Hepatocyte (in vitro differentiated cells): Measurements from ENCODE around the gene MIPOL1. TPM values are rescaled to one million over a fixed set of nuclear protein-coding genes. Genes with fewer than 3 reads are reported as not detected.
"Not testable (repeated sequence)": the region's sequence is repeated elsewhere in the genome, so short reads cannot be mapped to it uniquely, and the experiment has no call there.

Experiments
- DNase-seq: peaks from one replicate; pipeline ENCODE4 v3.0.0-alpha.2; 2016; ENCODE audit warnings: low spot score
- H2AFZ ChIP-seq: fragments of 200-600 bp; sonication (generic); 2 replicates; pipeline ENCODE4 v1.6.0; 2016; ENCODE audit warnings: antibody characterized with exemption, mild to moderate bottlenecking
- H3K27ac ChIP-seq: fragments of 200-600 bp; sonication (generic); 2 replicates; pipeline ENCODE4 v1.5.1; 2016; ENCODE audit warnings: mild to moderate bottlenecking
- H3K27me3 ChIP-seq: fragments of 200-600 bp; sonication (generic); 2 replicates; pipeline ENCODE4 v1.6.1; 2016
- H3K36me3 ChIP-seq: fragments of 200-600 bp; sonication (generic); replicated peaks from 2 replicates; pipeline ENCODE4 v1.5.1; 2016; ENCODE audit warnings: low read depth; ENCODE audit not compliant: insufficient read depth
- H3K4me1 ChIP-seq: fragments of 200-600 bp; sonication (generic); 2 replicates; pipeline ENCODE4 v1.5.1; 2016; ENCODE audit warnings: mild to moderate bottlenecking, moderate library complexity; ENCODE audit not compliant: insufficient read depth
- H3K4me2 ChIP-seq: fragments of 200-600 bp; sonication (generic); 2 replicates; pipeline ENCODE4 v1.6.0; 2016
- H3K4me3 ChIP-seq: fragments of 200-600 bp; sonication (generic); 2 replicates; pipeline ENCODE4 v1.5.1; 2016; ENCODE audit warnings: mild to moderate bottlenecking
- H3K79me2 ChIP-seq: fragments of 200-600 bp; sonication (generic); 2 replicates; pipeline ENCODE4 v1.6.0; 2017; ENCODE audit warnings: mild to moderate bottlenecking
- H3K9me2 ChIP-seq: fragments of 200-600 bp; sonication (generic); replicated peaks from 2 replicates; pipeline ENCODE4 v1.6.0; 2017; ENCODE audit warnings: mild to moderate bottlenecking; ENCODE audit not compliant: insufficient read depth
- H3K9me3 ChIP-seq: fragments of 200-600 bp; sonication (generic); 2 replicates; pipeline ENCODE4 v1.5.1; 2016; ENCODE audit warnings: low read depth, mild to moderate bottlenecking
- H4K20me1 ChIP-seq: fragments of 200-600 bp; sonication (generic); 2 replicates; pipeline ENCODE4 v1.6.0; 2016; ENCODE audit warnings: mild to moderate bottlenecking; ENCODE audit not compliant: insufficient read depth, poor library complexity, severe bottlenecking
- CTCF ChIP-seq: fragments of 200-600 bp; sonication (generic); IDR thresholded peaks from 2 replicates; pipeline ENCODE4 v1.5.1; 2016; ENCODE audit warnings: antibody characterized with exemption, mild to moderate bottlenecking; ENCODE audit not compliant: poor library complexity
- EZH2 ChIP-seq: fragments of 200-600 bp; sonication (generic); IDR thresholded peaks from 2 replicates; pipeline ENCODE4 v1.6.1; 2016; ENCODE audit warnings: antibody characterized with exemption, mild to moderate bottlenecking, borderline replicate concordance
- EZH2phosphoT487 ChIP-seq: fragments of 200-600 bp; sonication (generic); IDR thresholded peaks from one replicate; pipeline ENCODE4 v1.6.1; 2018; ENCODE audit warnings: antibody characterized with exemption, mild to moderate bottlenecking, low read depth, moderate library complexity; ENCODE audit not compliant: unreplicated experiment, severe bottlenecking
- WGBS: methylation state at CpG from one replicate; pipeline ENCODE4 v1.1.6; 2016; ENCODE audit warnings: low lambda C conversion rate; ENCODE audit errors: missing lambda C conversion rate; 5-methylcytosine and 5-hydroxymethylcytosine counted together
- polyA plus RNA-seq: library from polyadenylated mRNA; unstranded; fragments of >200 nt; fragmentation: Nextera tagmentation; extraction: Ambion mirVana; gene quantifications from 2 replicates; pipeline ENCODE4 v1.2.1, GENCODE V29; 2016
- total RNA-seq: library from RNA; depleted of rRNA; stranded (reverse); fragments of >200 nt; gene quantifications from 2 replicates; pipeline ENCODE4 v1.2.3, GENCODE V29; 2014

Gene MIPOL1
- total and polyA plus RNA-seq, 2 experiments from 2014 or later, result 2.6 to 16.6 TPM

GRCh38 chr14:37289688-37290087, 92.0 kb downstream of the MIPOL1 start:
- TF ChIP-seq EZH2phosphoT487 (no peak), EZH2 (no peak), CTCF (no peak)
- Histone ChIP-seq H3K36me3 (no peaks in the 10 kb centered on the region), H3K4me1 (no peaks in the 10 kb centered on the region), H3K4me2 (no peak overlapping the region), H3K9me3 (no peaks in the 10 kb centered on the region), H2AFZ (no peak overlapping the region), H3K9me2 (no peaks in the 10 kb centered on the region), H3K4me3 (no peak overlapping the region), H3K27me3 (no peaks in the 10 kb centered on the region), H3K79me2 (no peaks in the 10 kb centered on the region), H3K27ac (no peak overlapping the region), H4K20me1 (no peaks in the 10 kb centered on the region)
- WGBS, result 32% methylated on average over 2 of the region's 2 CpGs
- DNase-seq, result no peak

GRCh38 chr14:37295262-37295661, 97.5 kb downstream of the MIPOL1 start:
- not testable (repeated sequence) for DNase-seq, H3K36me3 ChIP-seq, H3K79me2 ChIP-seq, H3K4me2 ChIP-seq, H3K27ac ChIP-seq, H3K9me3 ChIP-seq, H2AFZ ChIP-seq, H3K4me1 ChIP-seq, H3K4me3 ChIP-seq, H4K20me1 ChIP-seq, H3K9me2 ChIP-seq, H3K27me3 ChIP-seq
- 93% methylated on average over 1 of the region's 1 CpG for WGBS

- Histone ChIP-seq H3K27ac (no peak overlapping the region), H3K9me2 (no peaks in the 10 kb centered on the region), H3K4me1 (no peaks in the 10 kb centered on the region), H4K20me1 (no peaks in the 10 kb centered on the region), H3K4me2 (no peak overlapping the region), H3K9me3 (no peaks in the 10 kb centered on the region), H3K79me2 (no peaks in the 10 kb centered on the region), H3K36me3 (no peaks in the 10 kb centered on the region), H2AFZ (no peak overlapping the region), H3K4me3 (no peak overlapping the region), H3K27me3 (no peaks in the 10 kb centered on the region)
- TF ChIP-seq CTCF (no peak), EZH2 (no peak), EZH2phosphoT487 (no peak)
- WGBS, result 94% methylated on average over 1 of the region's 1 CpG
- DNase-seq, result no peak
These were observed 113.5 kb downstream of the MIPOL1 start for GRCh38 chr14:37311252-37311651.

- Histone ChIP-seq H3K27ac (no peak overlapping the region), H3K9me2 (no peaks in the 10 kb centered on the region), H3K9me3 (no peaks in the 10 kb centered on the region), H3K4me3 (no peak overlapping the region), H2AFZ (no peak overlapping the region), H3K79me2 (no peaks in the 10 kb centered on the region), H3K27me3 (no peaks in the 10 kb centered on the region), H3K4me1 (no peaks in the 10 kb centered on the region), H4K20me1 (no peaks in the 10 kb centered on the region), H3K36me3 (no peaks in the 10 kb centered on the region), H3K4me2 (no peak overlapping the region)
- WGBS, result 85% methylated on average over 2 of the region's 2 CpGs
- no peak for TF ChIP-seq EZH2phosphoT487
- TF ChIP-seq CTCF, result no peak
- no peak for TF ChIP-seq EZH2
- DNase-seq, result no peak
These were observed 121.2 kb downstream of the MIPOL1 start for GRCh38 chr14:37318938-37319337.
